Caco-2 (cell line): ENCODE data around the gene LIMD2. TPM values are rescaled to one million over a fixed set of nuclear protein-coding genes. Genes with fewer than 3 reads are reported as not detected.

ENCODE experiments used
- BruUV-seq: library from RNA; stranded (reverse); fragments of 400-500 nt; replicated peaks from 2 replicates; lab custom pipeline; 2021; lab: Mats Ljungman, UMichigan
- CTCF ChIA-PET: fragments of 300-600 bp; sonication (Branson Sonifier 250); formaldehyde crosslinking; loops from one replicate; lab custom pipeline; 2022; ENCODE audit warnings: antibody characterized with exemption; lab: Charles Lee
- POLR2A ChIA-PET: fragments of 300-600 bp; sonication (Branson Sonifier 250); formaldehyde crosslinking; loops from one replicate; lab custom pipeline; 2022; ENCODE audit warnings: antibody characterized with exemption; lab: Charles Lee
- DNase-seq, 2 experiments: peaks; one replicate each; pipeline versions ENCODE4 v3.0.0 to v3.0.0-alpha.2; 2020 to 2022
- H3K27me3 ChIP-seq: replicated peaks from 2 replicates; pipeline ENCODE4 v1.6.0; 2011; ENCODE audit warnings: low read length; ENCODE audit not compliant: control insufficient read depth, insufficient read depth
- H3K36me3 ChIP-seq: 2 replicates; pipeline ENCODE4 v1.5.1; 2011; ENCODE audit warnings: low read length; ENCODE audit not compliant: control insufficient read depth, insufficient read depth
- H3K4me1 ChIP-seq: fragments of 250-450 bp; sonication (Bioruptor Pico); 2 replicates; pipeline ENCODE4 v1.5.1; 2020; ENCODE audit warnings: mild to moderate bottlenecking
- H3K4me3 ChIP-seq: 2 replicates; pipeline ENCODE4 v1.5.1; 2011; ENCODE audit warnings: low read depth, mild to moderate bottlenecking, control low read depth, low read length
- H3K9me3 ChIP-seq: fragments of 250-450 bp; sonication (Bioruptor Pico); 2 replicates; pipeline ENCODE4 v1.5.1; 2020; ENCODE audit warnings: mild to moderate bottlenecking, moderate library complexity
- H3K27ac Mint-ChIP-seq: one replicate; pipeline ENCODE4 v1.8.0; 2022; ENCODE audit warnings: mixed read lengths; ENCODE audit not compliant: unreplicated experiment
- H3K27me3 Mint-ChIP-seq: one replicate; pipeline ENCODE4 v1.8.0; 2022; ENCODE audit warnings: mixed read lengths; ENCODE audit not compliant: insufficient read depth, unreplicated experiment
- H3K36me3 Mint-ChIP-seq: one replicate; pipeline ENCODE4 v1.8.0; 2022; ENCODE audit warnings: mild to moderate bottlenecking, mixed read lengths; ENCODE audit not compliant: insufficient read depth, unreplicated experiment
- H3K4me1 Mint-ChIP-seq: one replicate; pipeline ENCODE4 v1.8.0; 2022; ENCODE audit warnings: low read depth, mixed read lengths; ENCODE audit not compliant: unreplicated experiment
- H3K4me3 Mint-ChIP-seq: one replicate; pipeline ENCODE4 v1.8.0; 2022; ENCODE audit warnings: mild to moderate bottlenecking, moderate library complexity, mixed read lengths; ENCODE audit not compliant: unreplicated experiment
- H3K9me3 Mint-ChIP-seq: one replicate; pipeline ENCODE4 v1.8.0; 2022; ENCODE audit warnings: mixed read lengths; ENCODE audit not compliant: unreplicated experiment
- intact Hi-C: fragments of 100-400 bp; cut with micrococcal nuclease; formaldehyde crosslinking; loops from one replicate; pipeline ENCODE4 v1.10.0; 2022; ENCODE audit not compliant: unreplicated experiment
- total RNA-seq: library from RNA; stranded (reverse); gene quantifications from 2 replicates; pipeline ENCODE4 v1.2.3, GENCODE V29; 2022
- TF ChIP-seq, protein P1 (sequence below), 2 experiments: fragments of 200-600 bp in 1 of 2; IDR thresholded peaks; 1 replicate in 1 of 2; 2 replicates in 1 of 2; pipeline versions ENCODE4 v1.5.1 to v1.8.0; 2011 to 2022; ENCODE audit warnings: antibody characterized with exemption in 1 of 2, control low read depth in 1 of 2, inconsistent platforms in 1 of 2, low read depth in 1 of 2, low read length in 1 of 2, mild to moderate bottlenecking in 1 of 2, moderate library complexity in 1 of 2; ENCODE audit not compliant: insufficient read depth in 1 of 2, severe bottlenecking in 1 of 2, unreplicated experiment in 1 of 2

Gene LIMD2
- total RNA-seq, 1 experiment from 2014 or later: 4.1 TPM

GRCh38 chr17:63685041-63685440 lies 14.9 kb downstream of the LIMD2 start:
- intact Hi-C loops: no loop called here
- peaks cover 6% of the 10 kb centered on the region for H3K4me1 Mint-ChIP-seq
- H3K9me3 ChIP-seq: no peaks in the 10 kb centered on the region
- no peak overlapping the region for H3K4me3 Mint-ChIP-seq
- H3K4me3 ChIP-seq: no peak overlapping the region
- no peaks in the 10 kb centered on the region for H3K9me3 Mint-ChIP-seq
- peaks cover 5% of the 10 kb centered on the region for H3K36me3 Mint-ChIP-seq
- no peaks in the 10 kb centered on the region for H3K27me3 ChIP-seq
- BruUV-seq: no TSS peak
- H3K36me3 ChIP-seq: no peaks in the 10 kb centered on the region; the same call in 1 of the 2 replicates
- H3K27me3 Mint-ChIP-seq: no peaks in the 10 kb centered on the region
- TF ChIP-seq, protein P1, sequence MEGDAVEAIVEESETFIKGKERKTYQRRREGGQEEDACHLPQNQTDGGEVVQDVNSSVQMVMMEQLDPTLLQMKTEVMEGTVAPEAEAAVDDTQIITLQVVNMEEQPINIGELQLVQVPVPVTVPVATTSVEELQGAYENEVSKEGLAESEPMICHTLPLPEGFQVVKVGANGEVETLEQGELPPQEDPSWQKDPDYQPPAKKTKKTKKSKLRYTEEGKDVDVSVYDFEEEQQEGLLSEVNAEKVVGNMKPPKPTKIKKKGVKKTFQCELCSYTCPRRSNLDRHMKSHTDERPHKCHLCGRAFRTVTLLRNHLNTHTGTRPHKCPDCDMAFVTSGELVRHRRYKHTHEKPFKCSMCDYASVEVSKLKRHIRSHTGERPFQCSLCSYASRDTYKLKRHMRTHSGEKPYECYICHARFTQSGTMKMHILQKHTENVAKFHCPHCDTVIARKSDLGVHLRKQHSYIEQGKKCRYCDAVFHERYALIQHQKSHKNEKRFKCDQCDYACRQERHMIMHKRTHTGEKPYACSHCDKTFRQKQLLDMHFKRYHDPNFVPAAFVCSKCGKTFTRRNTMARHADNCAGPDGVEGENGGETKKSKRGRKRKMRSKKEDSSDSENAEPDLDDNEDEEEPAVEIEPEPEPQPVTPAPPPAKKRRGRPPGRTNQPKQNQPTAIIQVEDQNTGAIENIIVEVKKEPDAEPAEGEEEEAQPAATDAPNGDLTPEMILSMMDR (IDR thresholded peaks at IDR 0.05; ENCODE audit: insufficient read depth in 1 of 2, low read depth in 1 of 2, low read length in 1 of 2, severe bottlenecking in 1 of 2, unreplicated experiment in 1 of 2): no peak
- H3K4me1 ChIP-seq: no peaks in the 10 kb centered on the region
- CTCF ChIA-PET: no interaction called here
- H3K27ac Mint-ChIP-seq: no peak overlapping the region
- DNase-seq: no peak
- POLR2A ChIA-PET: no interaction called here

GRCh38 chr17:63682981-63683380 lies 16.9 kb downstream of the LIMD2 start:
- Mint-ChIP-seq H3K9me3 (no peaks in the 10 kb centered on the region), H3K36me3 (peaks cover 5% of the 10 kb centered on the region), H3K27me3 (no peaks in the 10 kb centered on the region), H3K4me3 (no peak overlapping the region), H3K4me1 (peaks cover 3% of the 10 kb centered on the region), H3K27ac (no peak overlapping the region)
- TF ChIP-seq, protein P1 (IDR thresholded peaks at IDR 0.05; ENCODE audit: insufficient read depth in 1 of 2, low read depth in 1 of 2, low read length in 1 of 2, severe bottlenecking in 1 of 2, unreplicated experiment in 1 of 2): no peak
- DNase-seq: no peak
- ChIA-PET POLR2A (no interaction called here), CTCF (interaction anchor here (0.6 kb wide), 1 partner anchor 253 kb away, joined by 3 read pairs; no protein-coding TSS in a partner anchor)
- Histone ChIP-seq H3K4me1 (no peaks in the 10 kb centered on the region), H3K36me3 (no peaks in the 10 kb centered on the region; the same call in 1 of the 2 replicates), H3K4me3 (no peak overlapping the region), H3K27me3 (no peaks in the 10 kb centered on the region), H3K9me3 (no peaks in the 10 kb centered on the region)
- intact Hi-C loops: no loop called here
- BruUV-seq: no TSS peak

DNA sequence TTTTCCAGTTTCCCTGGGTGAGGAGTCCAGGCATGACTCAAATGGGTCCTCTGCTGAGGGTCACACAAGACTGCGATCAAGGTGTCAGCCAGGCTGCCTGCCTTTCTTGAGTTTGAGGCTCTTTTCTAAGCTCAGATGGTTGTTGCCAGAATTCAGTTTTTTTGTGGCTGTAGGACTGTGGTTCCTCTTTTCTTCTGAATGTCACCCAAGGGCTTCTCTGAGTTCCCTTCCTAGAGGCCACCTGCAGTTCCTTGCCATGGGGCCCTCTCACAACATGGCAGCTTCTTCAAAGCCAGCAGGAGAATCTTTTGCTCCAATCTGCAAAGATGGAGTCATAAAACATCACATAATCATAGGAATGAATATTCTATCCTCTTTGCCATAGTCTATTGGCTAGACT lies 17.5 kb downstream of the LIMD2 start:
- Histone ChIP-seq H3K9me3 (no peaks in the 10 kb centered on the region), H3K27me3 (no peaks in the 10 kb centered on the region), H3K36me3 (no peaks in the 10 kb centered on the region; the same call in 1 of the 2 replicates), H3K4me3 (no peak overlapping the region), H3K4me1 (no peaks in the 10 kb centered on the region)
- Mint-ChIP-seq H3K4me3 (no peak overlapping the region), H3K4me1 (no peaks in the 10 kb centered on the region), H3K27ac (no peak overlapping the region), H3K36me3 (peaks cover 5% of the 10 kb centered on the region), H3K27me3 (no peaks in the 10 kb centered on the region), H3K9me3 (no peaks in the 10 kb centered on the region)
- ChIA-PET POLR2A (no interaction called here), CTCF (interaction anchor here (0.6 kb wide), 1 partner anchor 253 kb away, joined by 3 read pairs; no protein-coding TSS in a partner anchor)
- TF ChIP-seq, protein P1 (IDR thresholded peaks at IDR 0.05; ENCODE audit: insufficient read depth in 1 of 2, low read depth in 1 of 2, low read length in 1 of 2, severe bottlenecking in 1 of 2, unreplicated experiment in 1 of 2): no peak
- no peak for DNase-seq
- no TSS peak for BruUV-seq
- intact Hi-C loops: no loop called here
